Left lung (tissue), 10 donors: Measurements from ENCODE around the gene CEP68. TPM values are rescaled to one million over a fixed set of nuclear protein-coding genes. Genes with fewer than 3 reads are reported as not detected.

Source experiments
- ATAC-seq: fragments of 200-7000 bp; cut with Tn5 transposase; one replicate; pipeline ENCODE4 v1.9.1; 2020; ENCODE audit warnings: moderate library complexity
- DNase-seq, 4 donors: peaks; one replicate each; pipeline ENCODE4 v3.0.0-alpha.2; 2013 to 2020
- H3K27ac ChIP-seq, 2 donors: fragments of 200-600 bp; sonication (generic) in 1 of 2; one replicate each; pipeline versions ENCODE4 v1.5.0 to v1.8.0; 2020 to 2021
- H3K27me3 ChIP-seq, 2 donors: fragments of 200-600 bp; sonication (generic) in 1 of 2; one replicate each; pipeline versions ENCODE4 v1.5.0 to v1.8.0; 2020 to 2021
- H3K36me3 ChIP-seq, 2 donors: fragments of 200-600 bp; sonication (generic) in 1 of 2; one replicate each; pipeline versions ENCODE4 v1.5.0 to v1.8.0; 2020 to 2021
- H3K4me1 ChIP-seq, 2 donors: fragments of 200-600 bp; one replicate each; pipeline ENCODE4 v1.8.0; 2021
- H3K4me3 ChIP-seq, 2 donors: fragments of 200-600 bp; sonication (generic) in 1 of 2; one replicate each; pipeline versions ENCODE4 v1.5.0 to v1.8.0; 2020 to 2021; ENCODE audit warnings: mild to moderate bottlenecking in 1 of 2
- H3K9me3 ChIP-seq, 2 donors: fragments of 200-600 bp; sonication (generic) in 1 of 2; one replicate each; pipeline versions ENCODE4 v1.5.0 to v1.8.0; 2020 to 2021
- CTCF ChIP-seq, 2 donors: fragments of 200-600 bp; sonication (generic) in 1 of 2; IDR thresholded peaks; one replicate each; pipeline versions ENCODE4 v1.5.0 to v1.8.0; 2021; ENCODE audit warnings: antibody characterized with exemption in 2 of 2
- intact Hi-C, 2 donors: fragments of 100-400 bp; cut with DNase I; formaldehyde crosslinking; loops; one replicate each; pipeline versions ENCODE4 v1.11.2 to v1.14.2; 2022
- polyA plus RNA-seq, 6 donors: library from polyadenylated mRNA; unstranded; fragments of 120-200 nt; gene quantifications; one replicate each; pipeline ENCODE4 v1.2.1, GENCODE V29; 2013; ENCODE audit not compliant: insufficient read length in 6 of 6
- total RNA-seq, 2 donors: library from RNA; stranded (reverse); fragmentation: NEBNext Ultra II Directional; extraction: Animal tissue kit (Norgen Biotek cat#: 25700); gene quantifications; one replicate each; pipeline ENCODE4 v1.2.1, GENCODE V29; 2021
- donor health status: DM: no; HTN: yes; CAD: no.
- donor health status: DM: no; HTN: no; CAD: no.

The CEP68 gene
- total and polyA plus RNA-seq, 8 donors = 7.9 to 32.4 (median 30.2) TPM

GRCh38 chr2:65134158-65134557 lies 77.9 kb downstream of the CEP68 start:
- H3K9me3 ChIP-seq = no peaks in the 10 kb centered on the region
- no peak overlapping the region for H3K27ac ChIP-seq
- ATAC-seq (no peak), DNase-seq (no peak)
- peaks cover 3 to 7% of the 10 kb centered on the region in 2 donors for H3K4me1 ChIP-seq
- intact Hi-C loops = no loop called here
- no peak for TF ChIP-seq CTCF (IDR thresholded peaks at IDR 0.05)
- no peak overlapping the region for H3K4me3 ChIP-seq
- no peaks in the 10 kb centered on the region for H3K36me3 ChIP-seq
- H3K27me3 ChIP-seq = no peaks in the 10 kb centered on the region

- no peak for TF ChIP-seq CTCF (IDR thresholded peaks at IDR 0.05)
- Histone ChIP-seq H3K9me3 (no peaks in the 10 kb centered on the region), H3K4me3 (no peak overlapping the region), H3K36me3 (no peaks in the 10 kb centered on the region), H3K27ac (no peak overlapping the region), H3K27me3 (no peaks in the 10 kb centered on the region), H3K4me1 (no peaks in the 10 kb centered on the region)
- ATAC-seq (peak; percentile 57), DNase-seq (no peak)
- intact Hi-C loops = no loop called here
These were observed 80.0 kb downstream of the CEP68 start for GRCh38 chr2:65136253-65136652.

Other genes starting within 250 kb of the CEP68 start
- 10 to 100 TPM; 16.9 to 21.9 TPM for gene SLC1A4, start 67.0 kb upstream of the CEP68 start, total RNA-seq
- gene SLC1A4, start 67.0 kb upstream of the CEP68 start, polyA plus RNA-seq = 1 to 10 TPM; 6.4 to 8.1 (median 7.4) TPM
- 100 to 1,000 TPM; 160 to 202 TPM for gene RAB1A, start 73.7 kb downstream of the CEP68 start, total RNA-seq
- gene RAB1A, start 73.7 kb downstream of the CEP68 start, polyA plus RNA-seq = 100 to 1,000 TPM; 156 to 191 (median 169) TPM
- 100 to 1,000 TPM; 231 to 314 TPM for gene ACTR2, start 171.4 kb downstream of the CEP68 start, total RNA-seq
- 100 to 1,000 TPM; 157 to 203 (median 190) TPM for gene ACTR2, start 171.4 kb downstream of the CEP68 start, polyA plus RNA-seq